Endothelial cell (in vitro differentiated cells): ENCODE measurements around the gene MYLIP. TPM values are rescaled to one million over a fixed set of nuclear protein-coding genes. Genes with fewer than 3 reads are reported as not detected.

Experiments
- DNase-seq: peaks from one replicate; pipeline ENCODE4 v3.0.0; 2021; ENCODE audit warnings: low spot score
- H3K27ac Mint-ChIP-seq: one replicate; pipeline ENCODE4 v1.8.0; 2021; ENCODE audit warnings: mixed read lengths, inconsistent platforms; ENCODE audit not compliant: unreplicated experiment
- H3K27me3 Mint-ChIP-seq: one replicate; pipeline ENCODE4 v1.8.0; 2021; ENCODE audit warnings: mild to moderate bottlenecking, moderate library complexity, mixed read lengths, inconsistent platforms; ENCODE audit not compliant: unreplicated experiment
- H3K36me3 Mint-ChIP-seq: one replicate; pipeline ENCODE4 v1.8.0; 2021; ENCODE audit warnings: mild to moderate bottlenecking, low read depth, mixed read lengths, inconsistent platforms; ENCODE audit not compliant: unreplicated experiment
- H3K4me1 Mint-ChIP-seq: one replicate; pipeline ENCODE4 v1.8.0; 2021; ENCODE audit warnings: mild to moderate bottlenecking, mixed read lengths, inconsistent platforms; ENCODE audit not compliant: unreplicated experiment
- H3K4me3 Mint-ChIP-seq: one replicate; pipeline ENCODE4 v1.8.0; 2021; ENCODE audit warnings: mild to moderate bottlenecking, mixed read lengths, inconsistent platforms; ENCODE audit not compliant: unreplicated experiment
- H3K9me3 Mint-ChIP-seq: one replicate; pipeline ENCODE4 v1.8.0; 2021; ENCODE audit warnings: mixed read lengths, inconsistent platforms; ENCODE audit not compliant: unreplicated experiment
- CTCF ChIP-seq: fragments of 200-600 bp; sonication (generic); IDR thresholded peaks from one replicate; pipeline ENCODE4 v1.5.0; 2021; ENCODE audit warnings: antibody characterized with exemption; ENCODE audit not compliant: unreplicated experiment
- total RNA-seq: library from RNA; stranded (reverse); fragmentation: NEBNext Ultra II Directional; extraction: Animal tissue kit (Norgen Biotek cat#: 25700); gene quantifications from one replicate; pipeline ENCODE4 v1.2.1, GENCODE V29; 2021; ENCODE audit not compliant: unreplicated experiment

The MYLIP gene
- total RNA-seq, 1 donor from 2014 or later, result 30.1 TPM

- no peak for TF ChIP-seq CTCF
- H3K9me3 Mint-ChIP-seq, result no peaks in the 10 kb centered on the region
- no peak for DNase-seq
- no peak overlapping the region for H3K27ac Mint-ChIP-seq
- peaks cover 4% of the 10 kb centered on the region for H3K27me3 Mint-ChIP-seq
- no peaks in the 10 kb centered on the region for H3K36me3 Mint-ChIP-seq
- no peak overlapping the region for H3K4me3 Mint-ChIP-seq
- H3K4me1 Mint-ChIP-seq, result peaks cover 38% of the 10 kb centered on the region
Observed at GRCh38 chr6:16132909-16133308, 4.0 kb downstream of the MYLIP start.

DNA sequence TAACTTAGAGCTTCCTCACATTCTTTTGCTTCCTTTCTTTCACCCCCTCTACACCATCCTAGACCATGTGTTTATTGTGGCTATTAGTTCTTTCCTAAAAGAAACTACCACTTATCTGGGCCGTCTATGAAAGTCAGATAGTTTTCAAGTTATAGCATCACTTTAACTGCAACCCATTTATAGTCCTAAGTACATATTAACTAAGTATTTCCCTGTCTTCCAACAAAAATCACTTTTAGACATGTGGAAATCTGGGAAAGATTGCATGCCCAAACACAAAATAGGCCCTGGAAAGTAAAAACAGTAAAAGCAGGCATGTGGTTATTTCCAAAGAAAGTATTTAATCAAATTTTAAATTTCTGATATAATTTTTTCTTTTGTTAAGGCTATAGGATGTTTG lies 5.5 kb downstream of the MYLIP start:
- H3K27me3 Mint-ChIP-seq, result peaks cover 4% of the 10 kb centered on the region
- no peak for TF ChIP-seq CTCF
- no peak overlapping the region for H3K27ac Mint-ChIP-seq
- H3K4me1 Mint-ChIP-seq, result peaks cover 38% of the 10 kb centered on the region
- no peak for DNase-seq
- H3K9me3 Mint-ChIP-seq, result no peaks in the 10 kb centered on the region
- no peaks in the 10 kb centered on the region for H3K36me3 Mint-ChIP-seq
- H3K4me3 Mint-ChIP-seq, result no peak overlapping the region

- no peak for DNase-seq
- Mint-ChIP-seq H3K27ac (peak overlapping the region; percentile 15), H3K9me3 (no peaks in the 10 kb centered on the region), H3K36me3 (no peaks in the 10 kb centered on the region), H3K27me3 (no peaks in the 10 kb centered on the region), H3K4me1 (peaks cover 34% of the 10 kb centered on the region), H3K4me3 (no peak overlapping the region)
- TF ChIP-seq CTCF, result no peak
Observed at GRCh38 chr6:16135066-16135465, 6.2 kb downstream of the MYLIP start.

- H3K27me3 Mint-ChIP-seq, result no peaks in the 10 kb centered on the region
- peaks cover 34% of the 10 kb centered on the region for H3K4me1 Mint-ChIP-seq
- DNase-seq, result no peak
- TF ChIP-seq CTCF, result no peak
- H3K27ac Mint-ChIP-seq, result no peak overlapping the region
- no peaks in the 10 kb centered on the region for H3K9me3 Mint-ChIP-seq
- peaks cover 4% of the 10 kb centered on the region for H3K36me3 Mint-ChIP-seq
- H3K4me3 Mint-ChIP-seq, result no peak overlapping the region
Observed at GRCh38 chr6:16136091-16136490, 7.2 kb downstream of the MYLIP start.

- peaks cover 10% of the 10 kb centered on the region for H3K36me3 Mint-ChIP-seq
- H3K4me1 Mint-ChIP-seq, result peaks cover 31% of the 10 kb centered on the region
- no peak for DNase-seq
- H3K27ac Mint-ChIP-seq, result no peak overlapping the region
- no peaks in the 10 kb centered on the region for H3K27me3 Mint-ChIP-seq
- no peak for TF ChIP-seq CTCF
- H3K4me3 Mint-ChIP-seq, result no peak overlapping the region
- H3K9me3 Mint-ChIP-seq, result no peaks in the 10 kb centered on the region
Observed at GRCh38 chr6:16136621-16137450, 8.0 kb downstream of the MYLIP start.
